GM20000 (cell line): ENCODE results near the gene HDAC2.

Source experiments
- DNase-seq: peaks from one replicate; pipeline ENCODE4 v3.0.0; 2012; ENCODE audit warnings: low spot score
- TF ChIP-seq, protein P1 (sequence below): IDR thresholded peaks from 2 replicates; pipeline ENCODE4 v1.5.1; 2012; ENCODE audit warnings: mild to moderate bottlenecking, control low read depth; ENCODE audit errors: extremely low read depth, missing control alignments

HDAC2 gene

DNA sequence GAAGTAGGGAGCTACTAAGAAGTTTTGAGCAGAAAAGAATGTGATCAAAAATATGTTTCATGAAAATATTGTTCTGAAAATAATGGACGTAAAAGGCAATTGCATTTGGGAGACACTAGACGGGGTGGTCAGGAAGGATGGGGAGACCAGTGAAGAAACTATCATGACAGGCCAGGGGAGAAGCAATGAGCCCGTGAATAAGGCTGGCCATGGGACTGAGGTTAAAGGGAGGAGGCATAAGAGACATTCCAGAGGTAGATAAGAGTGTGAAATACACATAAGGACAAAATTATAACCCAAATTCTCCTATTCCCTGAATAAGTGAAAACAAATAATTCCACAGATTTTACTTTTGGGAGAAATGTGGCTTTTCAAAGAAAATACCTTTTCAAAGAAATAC, 62.1 kb downstream of the HDAC2 start:
- DNase-seq, result no peak
- TF ChIP-seq, protein P1, sequence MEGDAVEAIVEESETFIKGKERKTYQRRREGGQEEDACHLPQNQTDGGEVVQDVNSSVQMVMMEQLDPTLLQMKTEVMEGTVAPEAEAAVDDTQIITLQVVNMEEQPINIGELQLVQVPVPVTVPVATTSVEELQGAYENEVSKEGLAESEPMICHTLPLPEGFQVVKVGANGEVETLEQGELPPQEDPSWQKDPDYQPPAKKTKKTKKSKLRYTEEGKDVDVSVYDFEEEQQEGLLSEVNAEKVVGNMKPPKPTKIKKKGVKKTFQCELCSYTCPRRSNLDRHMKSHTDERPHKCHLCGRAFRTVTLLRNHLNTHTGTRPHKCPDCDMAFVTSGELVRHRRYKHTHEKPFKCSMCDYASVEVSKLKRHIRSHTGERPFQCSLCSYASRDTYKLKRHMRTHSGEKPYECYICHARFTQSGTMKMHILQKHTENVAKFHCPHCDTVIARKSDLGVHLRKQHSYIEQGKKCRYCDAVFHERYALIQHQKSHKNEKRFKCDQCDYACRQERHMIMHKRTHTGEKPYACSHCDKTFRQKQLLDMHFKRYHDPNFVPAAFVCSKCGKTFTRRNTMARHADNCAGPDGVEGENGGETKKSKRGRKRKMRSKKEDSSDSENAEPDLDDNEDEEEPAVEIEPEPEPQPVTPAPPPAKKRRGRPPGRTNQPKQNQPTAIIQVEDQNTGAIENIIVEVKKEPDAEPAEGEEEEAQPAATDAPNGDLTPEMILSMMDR, result no peak

DNA sequence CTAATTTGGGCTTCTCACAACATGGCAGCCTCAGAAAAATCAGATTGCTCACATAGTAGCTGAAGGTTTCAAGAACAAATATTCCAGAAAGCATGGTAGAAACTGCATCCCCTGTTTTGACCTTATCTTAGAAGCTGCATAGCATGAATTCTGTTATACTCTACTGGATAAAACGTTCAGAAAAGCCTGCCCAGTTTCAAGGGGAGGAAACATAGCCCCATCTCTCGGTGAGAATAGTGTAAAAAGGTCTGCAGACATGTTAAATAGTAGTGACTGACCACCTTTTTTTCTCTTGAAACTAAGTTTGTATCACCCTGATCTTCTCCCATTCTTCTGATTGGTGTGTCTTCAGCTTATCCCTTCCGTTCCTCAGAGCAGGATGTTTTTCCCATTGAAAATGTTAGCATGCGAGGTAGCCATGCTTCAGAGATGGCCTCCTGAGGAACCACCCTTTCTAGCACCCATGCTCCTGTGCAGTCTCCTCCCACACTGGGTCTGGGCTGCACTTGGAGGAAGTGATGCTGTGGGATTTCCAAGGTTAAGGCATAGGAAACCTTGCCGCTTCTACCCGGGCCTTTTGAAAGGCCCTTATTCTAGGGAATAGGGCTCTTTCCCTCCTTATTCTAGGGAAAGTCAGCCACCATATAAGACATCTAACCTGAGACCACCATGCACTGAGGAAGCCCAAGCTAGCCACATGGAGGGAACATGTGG, 63.7 kb downstream of the HDAC2 start:
- TF ChIP-seq, protein P1, result no peak
- no peak for DNase-seq

DNA sequence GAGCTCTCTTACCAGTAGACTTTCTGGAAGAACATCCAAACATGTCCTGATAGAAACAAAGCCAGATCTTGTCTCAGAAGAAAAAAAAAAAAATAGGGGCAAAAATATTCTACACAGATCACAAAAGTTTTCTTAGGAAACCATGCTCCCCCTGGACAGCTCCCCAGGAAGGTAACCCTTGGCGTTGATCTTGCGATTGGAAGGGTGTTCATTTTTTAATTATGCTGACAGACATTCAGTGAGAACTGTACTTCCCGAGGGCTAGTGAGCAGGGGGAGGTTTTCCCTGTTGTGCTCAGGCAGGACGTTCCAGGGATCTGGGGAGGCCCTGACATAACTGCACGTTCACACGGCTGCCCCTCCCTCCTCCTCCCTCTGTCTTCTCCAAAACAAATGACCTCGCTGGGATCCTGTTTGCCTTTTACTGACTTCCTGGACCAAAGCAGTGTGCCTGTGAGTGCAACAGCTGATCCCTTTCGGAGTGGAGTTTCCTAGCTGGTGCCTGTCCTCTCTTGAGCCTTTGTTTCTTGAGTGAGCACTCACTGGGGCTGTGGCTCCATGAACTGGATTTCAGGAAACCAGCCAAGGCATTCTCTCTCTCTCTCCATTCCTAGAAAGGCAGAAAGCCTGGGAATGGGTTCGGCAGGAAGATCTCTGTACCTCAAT, 67.2 kb downstream of the HDAC2 start:
- TF ChIP-seq, protein P1, result no peak
- DNase-seq, result no peak

DNA sequence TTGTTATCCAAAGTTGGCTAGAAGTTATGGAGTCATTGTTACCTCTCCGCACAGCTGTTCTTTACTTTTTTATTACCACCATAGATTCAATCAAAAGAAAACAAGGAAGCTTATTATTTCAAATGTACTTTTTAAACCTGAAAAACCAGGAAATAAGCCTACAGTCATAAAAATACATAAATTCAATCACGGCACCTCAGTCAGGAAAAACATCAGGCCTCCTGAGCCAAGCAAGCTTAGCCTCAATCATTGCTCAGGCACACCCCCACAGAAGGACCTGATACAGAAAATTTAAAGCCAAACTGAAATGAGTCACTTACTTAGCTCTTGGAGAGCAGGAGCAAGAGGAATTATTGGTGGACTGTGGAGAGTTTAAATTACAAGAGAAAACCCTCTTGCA, 69.5 kb downstream of the HDAC2 start:
- DNase-seq, result no peak
- TF ChIP-seq, protein P1, result no peak

DNA sequence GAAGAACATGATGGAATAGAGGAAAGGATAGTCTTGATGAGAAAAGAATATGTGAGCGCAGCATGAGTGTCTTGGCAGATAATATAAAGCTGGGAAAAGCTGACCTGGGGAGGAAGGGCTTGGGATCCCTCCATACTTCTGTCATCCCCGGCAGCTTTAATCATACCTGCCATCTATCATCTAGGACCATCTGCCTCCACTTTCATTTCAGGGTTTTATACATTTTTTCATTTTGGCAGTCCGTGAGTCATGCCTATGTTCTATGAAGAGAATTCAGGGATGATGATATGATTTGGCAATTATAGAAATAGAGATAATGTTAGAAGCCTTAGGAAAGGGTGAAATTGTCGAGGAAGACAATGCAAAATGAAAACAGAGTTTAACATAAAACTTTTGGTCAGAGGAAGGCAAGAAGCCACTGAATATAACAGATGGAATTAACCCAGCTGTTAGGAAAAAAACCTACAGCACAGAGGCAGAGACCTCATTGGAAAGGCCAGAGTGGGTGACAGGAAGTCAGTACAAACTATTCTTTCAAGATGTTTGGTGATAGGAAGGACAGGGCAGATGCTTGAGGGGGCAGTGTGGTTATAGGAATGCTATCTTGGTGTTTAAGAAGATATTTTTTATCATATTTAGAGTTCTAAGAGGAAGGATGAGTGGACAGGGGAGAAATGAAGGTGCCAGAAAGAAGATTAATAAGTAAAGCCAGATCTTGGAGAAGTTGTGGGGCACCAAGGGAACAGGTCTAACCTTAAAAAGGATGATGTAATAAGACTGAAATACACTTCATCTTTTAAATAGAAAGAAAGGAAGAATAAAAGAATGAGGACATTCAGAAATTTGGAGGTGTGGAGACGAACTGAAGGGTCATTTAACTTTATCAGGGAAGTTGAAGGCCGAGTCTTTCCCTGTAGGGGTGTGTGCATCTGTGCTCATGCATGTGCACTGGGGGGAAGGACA, 76.0 kb downstream of the HDAC2 start:
- TF ChIP-seq, protein P1, result no peak
- DNase-seq, result no peak

DNA sequence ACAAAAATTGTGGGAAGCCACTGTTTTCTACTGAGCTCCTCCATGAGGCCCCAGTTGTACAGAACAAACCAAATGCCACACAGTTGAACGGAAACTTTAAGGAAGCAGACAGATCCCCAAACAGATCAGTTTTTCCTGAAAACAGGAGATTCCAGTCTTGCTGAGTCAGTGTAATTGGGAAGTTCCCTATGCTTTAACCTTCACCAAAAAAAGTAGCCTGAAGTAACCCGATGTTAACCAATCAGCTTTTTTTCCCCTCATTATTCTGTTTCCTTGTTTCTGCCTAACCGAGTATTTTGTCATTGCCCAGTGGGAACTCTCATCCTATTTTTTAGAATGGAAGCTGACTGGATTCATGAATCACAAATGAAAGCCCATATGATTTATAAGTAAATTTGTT, 77.1 kb downstream of the HDAC2 start:
- no peak for DNase-seq
- TF ChIP-seq, protein P1, result no peak

DNA sequence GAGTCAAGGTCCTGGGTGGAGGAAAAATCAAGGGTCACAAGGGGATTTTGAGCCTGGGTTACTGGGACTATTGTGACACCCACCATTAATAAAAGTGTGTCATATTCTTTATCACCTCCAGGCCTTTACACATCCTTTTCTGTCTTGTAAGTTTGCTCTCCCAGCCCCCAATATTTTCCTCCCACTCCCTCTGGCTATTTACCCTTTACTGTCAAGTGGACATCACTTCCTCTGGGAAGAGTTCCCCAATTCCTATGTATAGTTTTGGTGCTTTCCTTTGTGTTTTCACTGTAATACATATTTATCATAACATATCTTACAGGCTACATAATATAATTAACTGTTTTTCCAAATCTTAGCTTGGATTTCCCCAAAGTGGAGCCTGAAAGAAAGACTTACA, 77.5 kb downstream of the HDAC2 start:
- DNase-seq, result no peak
- TF ChIP-seq, protein P1, result no peak
